HepG2 (cell line): Measurements from ENCODE around the gene YY2. TPM values are rescaled to one million over a fixed set of nuclear protein-coding genes. Genes with fewer than 3 reads are reported as not detected.

Experiments
- ATAC-seq: fragments of 200-7000 bp; cut with Tn5 transposase; 3 replicates; pipeline ENCODE4 v1.9.1; 2020; ENCODE audit warnings: mild to moderate bottlenecking, moderate library complexity
- BruUV-seq: library from RNA; stranded (reverse); fragments of 400-500 nt; replicated peaks from 2 replicates; lab custom pipeline; 2021; lab: Mats Ljungman, UMichigan
- CTCF ChIA-PET: fragments of 300-600 bp; formaldehyde crosslinking; extraction: SDS; loops from one replicate; lab custom pipeline; 2021; ENCODE audit warnings: low total read pairs, inconsistent platforms, low intra/inter-chr PET ratio; lab: Yijun Ruan, JAX
- POLR2A ChIA-PET: fragments of 350-600 bp; sonication (Branson Sonifier 250); formaldehyde crosslinking; loops from one replicate; lab custom pipeline; 2020; ENCODE audit warnings: antibody characterized with exemption, inconsistent platforms; lab: Yijun Ruan, JAX
- DNase-seq: peaks from one replicate; pipeline ENCODE4 v3.0.0-alpha.2; 2015; ENCODE audit warnings: low spot score
- FAIRE-seq: peaks from 3 replicates; lab custom pipeline; 2011; peaks lifted over from hg19 to GRCh38; lab: Jason Lieb, UNC
- H2AFZ ChIP-seq: one replicate; pipeline ENCODE4 v1.6.1; 2011; ENCODE audit warnings: low read length, inconsistent platforms
- H3K27ac ChIP-seq: fragments of 300-600 bp; 3 replicates; pipeline ENCODE4 v1.8.0; 2011; ENCODE audit warnings: mixed run types, mild to moderate bottlenecking, mixed read lengths, low read length, inconsistent platforms; ENCODE audit not compliant: insufficient read depth; ENCODE audit errors: extremely low read length
- H3K27me3 ChIP-seq, 2 experiments: fragments of 200-600 bp in 1 of 2; 2 replicates in 1 of 2; 3 replicates in 1 of 2; pipeline versions ENCODE4 v1.6.0 to v1.8.0; 2011; ENCODE audit warnings: low read length in 2 of 2, mild to moderate bottlenecking in 2 of 2, moderate library complexity in 2 of 2, inconsistent platforms in 1 of 2; ENCODE audit not compliant: insufficient read depth in 2 of 2, control insufficient read depth in 1 of 2
- H3K36me3 ChIP-seq, 2 experiments: fragments of 200-600 bp in 1 of 2; replicated peaks in 1 of 2; 2 replicates in 1 of 2; 3 replicates in 1 of 2; pipeline versions ENCODE4 v1.5.1 to v1.8.0; 2011; ENCODE audit warnings: low read length in 2 of 2, inconsistent platforms in 1 of 2; ENCODE audit not compliant: insufficient read depth in 2 of 2, control insufficient read depth in 1 of 2
- H3K4me1 ChIP-seq: 2 replicates; pipeline ENCODE4 v1.5.1; 2012; ENCODE audit warnings: low read length, inconsistent platforms; ENCODE audit not compliant: insufficient read depth
- H3K4me2 ChIP-seq: 2 replicates; pipeline ENCODE4 v1.6.0; 2011; ENCODE audit warnings: low read depth, low read length, inconsistent platforms
- H3K4me3 ChIP-seq, 3 experiments: fragments of 200-600 bp in 1 of 3; sonication (generic), shearing (Covaris generic) in 1 of 3; replicated peaks in 1 of 3; 2 replicates each; pipeline ENCODE4 v1.5.1; 2011 to 2016; ENCODE audit warnings: low read length in 3 of 3, inconsistent platforms in 2 of 3, low read depth in 2 of 3, mild to moderate bottlenecking in 2 of 3, control low read depth in 1 of 3, mixed read lengths in 1 of 3; ENCODE audit not compliant: insufficient read depth in 1 of 3
- H3K79me2 ChIP-seq: one replicate; pipeline ENCODE4 v1.6.1; 2011; ENCODE audit warnings: low read length, inconsistent platforms; ENCODE audit not compliant: insufficient read depth
- H3K9ac ChIP-seq: 2 replicates; pipeline ENCODE4 v1.6.0; 2011; ENCODE audit warnings: mild to moderate bottlenecking, low read depth, low read length, inconsistent platforms; ENCODE audit not compliant: insufficient read depth
- H3K9me3 ChIP-seq: 2 replicates; pipeline ENCODE4 v1.5.1; 2012; ENCODE audit warnings: mild to moderate bottlenecking, low read length
- H4K20me1 ChIP-seq: 2 replicates; pipeline ENCODE4 v1.6.0; 2011; ENCODE audit warnings: inconsistent platforms, mild to moderate bottlenecking, low read length, moderate library complexity; ENCODE audit not compliant: insufficient read depth
- AKAP8 ChIP-seq: sonication (generic); formaldehyde crosslinking; IDR thresholded peaks from 2 replicates; pipeline ENCODE4 v1.5.1; 2020; ENCODE audit warnings: mild to moderate bottlenecking, missing genetic modification reagents
- CREM ChIP-seq, 2 experiments: sonication (generic) in 1 of 2; formaldehyde crosslinking in 1 of 2; IDR thresholded peaks; 2 replicates each; pipeline versions ENCODE4 v1.4.0 to v1.6.1; 2016 to 2020; ENCODE audit warnings: antibody characterized with exemption in 1 of 2, mild to moderate bottlenecking in 1 of 2, missing genetic modification reagents in 1 of 2
- ETV6 ChIP-seq: sonication (generic); formaldehyde crosslinking; conservative IDR thresholded peaks from 2 replicates; pipeline ENCODE4 v1.4.0; 2020; ENCODE audit warnings: missing genetic modification reagents
- KAT2B ChIP-seq: fragments of 150-350 bp; IDR thresholded peaks from 2 replicates; pipeline ENCODE4 v1.6.1; 2014; ENCODE audit warnings: low read depth, low read length, borderline replicate concordance
- KAT8 ChIP-seq: IDR thresholded peaks from 2 replicates; pipeline ENCODE4 v1.6.1; 2016; ENCODE audit warnings: missing genetic modification reagents, missing compliant biosample characterization
- MIER2 ChIP-seq: IDR thresholded peaks from 2 replicates; pipeline ENCODE4 v1.6.1; 2016; ENCODE audit warnings: missing biosample characterization, missing genetic modification reagents
- MTF2 ChIP-seq: sonication (generic); formaldehyde crosslinking; IDR thresholded peaks from 2 replicates; pipeline ENCODE4 v1.5.0; 2020; ENCODE audit warnings: missing genetic modification reagents, borderline replicate concordance
- PCBP2 ChIP-seq: fragments of 200-400 bp; formaldehyde crosslinking; optimal IDR thresholded peaks from 2 replicates; pipeline ENCODE3; 2018; ENCODE audit warnings: low read length, low read depth; ENCODE audit not compliant: poor library complexity, severe bottlenecking
- PRDM15 ChIP-seq: sonication (generic); formaldehyde crosslinking; IDR thresholded peaks from 2 replicates; pipeline ENCODE4 v1.4.0; 2020; ENCODE audit warnings: missing genetic modification reagents
- TCF7 ChIP-seq: sonication (generic); IDR thresholded peaks from 2 replicates; pipeline ENCODE4 v1.6.1; 2016; ENCODE audit warnings: antibody characterized with exemption, low read depth
- ZBTB3 ChIP-seq: sonication (generic); formaldehyde crosslinking; IDR thresholded peaks from 2 replicates; pipeline ENCODE4 v1.4.0; 2020; ENCODE audit warnings: low read depth, mild to moderate bottlenecking, moderate library complexity, missing genetic modification reagents, borderline replicate concordance
- ZIK1 ChIP-seq: sonication (generic); formaldehyde crosslinking; IDR thresholded peaks from 2 replicates; pipeline ENCODE4 v1.5.0; 2020; ENCODE audit warnings: mild to moderate bottlenecking, low read depth, missing genetic modification reagents, borderline replicate concordance
- ZNF207 ChIP-seq: fragments of 450-650 bp; IDR thresholded peaks from 2 replicates; pipeline ENCODE4 v1.6.1; 2016; ENCODE audit warnings: antibody characterized with exemption, borderline replicate concordance
- WGBS: methylation state at CpG from one replicate; pipeline ENCODE4 v1.1.6; 2017; ENCODE audit warnings: low lambda C conversion rate; 5-methylcytosine and 5-hydroxymethylcytosine counted together
- in situ Hi-C: cut with HindIII; loops from 2 replicates; pipeline ENCODE4 v1.10.0; 2017; ENCODE audit warnings: low pct_unique_long_range_greater_than_20kb; ENCODE audit not compliant: extremely low pct_ligation_motif_present
- intact Hi-C: fragments of 100-400 bp; cut with micrococcal nuclease; formaldehyde crosslinking; loops from one replicate; pipeline ENCODE4 v1.10.0; 2022; ENCODE audit not compliant: unreplicated experiment
- polyA plus RNA-seq, 8 experiments: library from polyadenylated mRNA; depleted of rRNA in 3 of 8; stranded (reverse) in 7 of 8; unstranded in 1 of 8; fragments of >200 nt; fragmentation: Illumina TruSeq in 4 of 8; extraction: Trizol in 4 of 8; gene quantifications; 2 replicates each; pipeline versions ENCODE4 v1.2.1 to v1.2.3, GENCODE V29; 2011 to 2016; ENCODE audit warnings: low read depth in 4 of 8, missing spikeins in 1 of 8, mixed read lengths in 1 of 8; ENCODE audit not compliant: insufficient read depth in 1 of 8
- total RNA-seq, 5 experiments: library from RNA; depleted of rRNA; stranded (reverse); fragments of >200 nt; fragmentation: Illumina TruSeq; extraction: Trizol; gene quantifications; 2 replicates each; pipeline ENCODE4 v1.2.3, GENCODE V29; 2016; ENCODE audit warnings: low read depth in 1 of 5
- TF ChIP-seq, protein P1 (sequence below): sonication (generic); formaldehyde crosslinking; IDR thresholded peaks from 2 replicates; pipeline ENCODE4 v1.5.1; 2020; ENCODE audit warnings: missing genetic modification reagents, mild to moderate bottlenecking, borderline replicate concordance
- TF ChIP-seq, protein P2 (sequence below): sonication (generic); formaldehyde crosslinking; IDR thresholded peaks from 2 replicates; pipeline ENCODE4 v1.4.0; 2020; ENCODE audit warnings: missing genetic modification reagents

Gene YY2
- total and polyA plus RNA-seq, 2 of the 13 experiments (the other 11 are each of a cell fraction or from before 2014, with no cell fraction given) = 0.34 to 0.44 TPM

GRCh38 chrX:21812628-21813027 is 43.2 kb upstream of the YY2 start:
- FAIRE-seq (no peak), DNase-seq (no peak), ATAC-seq (no peak)
- WGBS = 63% methylated on average over 2 of the region's 2 CpGs
- ChIA-PET POLR2A (interaction anchor here (0.7 kb wide), 1 partner anchor 27 kb away, joined by 3 read pairs; the partner anchor contains the start of gene MBTPS2), CTCF (no interaction called here)
- no peaks in the 10 kb centered on the region for H3K79me2 ChIP-seq
- no peaks in the 10 kb centered on the region for H4K20me1 ChIP-seq
- H3K4me1 ChIP-seq = peaks cover 18% of the 10 kb centered on the region
- H2AFZ ChIP-seq = no peak overlapping the region
- H3K4me2 ChIP-seq = no peak overlapping the region
- peaks cover 6% of the 10 kb centered on the region; the same call in 1 of the 2 replicates for H3K9me3 ChIP-seq
- in situ Hi-C loops = no loop called here
- no peak overlapping the region for H3K9ac ChIP-seq
- intact Hi-C loops = no loop called here
- no peaks in the 10 kb centered on the region for H3K27me3 ChIP-seq
- BruUV-seq = no TSS peak
- H3K36me3 ChIP-seq = no peaks in the 10 kb centered on the region
- no peak overlapping the region for H3K4me3 ChIP-seq
- H3K27ac ChIP-seq = no peak overlapping the region
- TF ChIP-seq AKAP8 (CRISPR knock-in tag) (no peak), CREM (IDR thresholded peaks at IDR 0.05) (no peak), CREM (CRISPR knock-in tag; IDR thresholded peaks at IDR 0.05) (no peak), ZIK1 (no peak), MTF2 (CRISPR knock-in tag) (no peak), ZNF207 (no peak), ZBTB3 (no peak), TCF7 (no peak), KAT8 (CRISPR knock-in tag) (no peak), KAT2B (no peak), ETV6 (no peak), PRDM15 (CRISPR knock-in tag) (no peak), MIER2 (CRISPR knock-in tag) (no peak), PCBP2 (no peak)
- TF ChIP-seq, protein P1, sequence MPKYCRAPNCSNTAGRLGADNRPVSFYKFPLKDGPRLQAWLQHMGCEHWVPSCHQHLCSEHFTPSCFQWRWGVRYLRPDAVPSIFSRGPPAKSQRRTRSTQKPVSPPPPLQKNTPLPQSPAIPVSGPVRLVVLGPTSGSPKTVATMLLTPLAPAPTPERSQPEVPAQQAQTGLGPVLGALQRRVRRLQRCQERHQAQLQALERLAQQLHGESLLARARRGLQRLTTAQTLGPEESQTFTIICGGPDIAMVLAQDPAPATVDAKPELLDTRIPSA (CRISPR knock-in tag) = no peak
- TF ChIP-seq, protein P2, sequence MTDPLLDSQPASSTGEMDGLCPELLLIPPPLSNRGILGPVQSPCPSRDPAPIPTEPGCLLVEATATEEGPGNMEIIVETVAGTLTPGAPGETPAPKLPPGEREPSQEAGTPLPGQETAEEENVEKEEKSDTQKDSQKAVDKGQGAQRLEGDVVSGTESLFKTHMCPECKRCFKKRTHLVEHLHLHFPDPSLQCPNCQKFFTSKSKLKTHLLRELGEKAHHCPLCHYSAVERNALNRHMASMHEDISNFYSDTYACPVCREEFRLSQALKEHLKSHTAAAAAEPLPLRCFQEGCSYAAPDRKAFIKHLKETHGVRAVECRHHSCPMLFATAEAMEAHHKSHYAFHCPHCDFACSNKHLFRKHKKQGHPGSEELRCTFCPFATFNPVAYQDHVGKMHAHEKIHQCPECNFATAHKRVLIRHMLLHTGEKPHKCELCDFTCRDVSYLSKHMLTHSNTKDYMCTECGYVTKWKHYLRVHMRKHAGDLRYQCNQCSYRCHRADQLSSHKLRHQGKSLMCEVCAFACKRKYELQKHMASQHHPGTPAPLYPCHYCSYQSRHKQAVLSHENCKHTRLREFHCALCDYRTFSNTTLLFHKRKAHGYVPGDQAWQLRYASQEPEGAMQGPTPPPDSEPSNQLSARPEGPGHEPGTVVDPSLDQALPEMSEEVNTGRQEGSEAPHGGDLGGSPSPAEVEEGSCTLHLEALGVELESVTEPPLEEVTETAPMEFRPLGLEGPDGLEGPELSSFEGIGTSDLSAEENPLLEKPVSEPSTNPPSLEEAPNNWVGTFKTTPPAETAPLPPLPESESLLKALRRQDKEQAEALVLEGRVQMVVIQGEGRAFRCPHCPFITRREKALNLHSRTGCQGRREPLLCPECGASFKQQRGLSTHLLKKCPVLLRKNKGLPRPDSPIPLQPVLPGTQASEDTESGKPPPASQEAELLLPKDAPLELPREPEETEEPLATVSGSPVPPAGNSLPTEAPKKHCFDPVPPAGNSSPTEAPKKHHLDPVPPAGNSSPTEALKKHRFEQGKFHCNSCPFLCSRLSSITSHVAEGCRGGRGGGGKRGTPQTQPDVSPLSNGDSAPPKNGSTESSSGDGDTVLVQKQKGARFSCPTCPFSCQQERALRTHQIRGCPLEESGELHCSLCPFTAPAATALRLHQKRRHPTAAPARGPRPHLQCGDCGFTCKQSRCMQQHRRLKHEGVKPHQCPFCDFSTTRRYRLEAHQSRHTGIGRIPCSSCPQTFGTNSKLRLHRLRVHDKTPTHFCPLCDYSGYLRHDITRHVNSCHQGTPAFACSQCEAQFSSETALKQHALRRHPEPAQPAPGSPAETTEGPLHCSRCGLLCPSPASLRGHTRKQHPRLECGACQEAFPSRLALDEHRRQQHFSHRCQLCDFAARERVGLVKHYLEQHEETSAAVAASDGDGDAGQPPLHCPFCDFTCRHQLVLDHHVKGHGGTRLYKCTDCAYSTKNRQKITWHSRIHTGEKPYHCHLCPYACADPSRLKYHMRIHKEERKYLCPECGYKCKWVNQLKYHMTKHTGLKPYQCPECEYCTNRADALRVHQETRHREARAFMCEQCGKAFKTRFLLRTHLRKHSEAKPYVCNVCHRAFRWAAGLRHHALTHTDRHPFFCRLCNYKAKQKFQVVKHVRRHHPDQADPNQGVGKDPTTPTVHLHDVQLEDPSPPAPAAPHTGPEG = no peak
